Placental pericyte (primary cell): Measurements from ENCODE around the gene F5. TPM values are rescaled to one million over a fixed set of nuclear protein-coding genes. Genes with fewer than 3 reads are reported as not detected.

Source experiments
- small RNA-seq: library from RNA; depleted of rRNA; stranded (forward); fragments of <200 nt; gene quantifications from one replicate; pipeline ENCODE3, GENCODE V24; 2012; ENCODE audit warnings: low replicate concordance
- total RNA-seq: library from RNA; depleted of rRNA; stranded (reverse); fragments of >200 nt; gene quantifications from 2 replicates; pipeline ENCODE4 v1.2.3, GENCODE V29; 2012

F5 gene
- not detected in 2 replicates for total RNA-seq

DNA sequence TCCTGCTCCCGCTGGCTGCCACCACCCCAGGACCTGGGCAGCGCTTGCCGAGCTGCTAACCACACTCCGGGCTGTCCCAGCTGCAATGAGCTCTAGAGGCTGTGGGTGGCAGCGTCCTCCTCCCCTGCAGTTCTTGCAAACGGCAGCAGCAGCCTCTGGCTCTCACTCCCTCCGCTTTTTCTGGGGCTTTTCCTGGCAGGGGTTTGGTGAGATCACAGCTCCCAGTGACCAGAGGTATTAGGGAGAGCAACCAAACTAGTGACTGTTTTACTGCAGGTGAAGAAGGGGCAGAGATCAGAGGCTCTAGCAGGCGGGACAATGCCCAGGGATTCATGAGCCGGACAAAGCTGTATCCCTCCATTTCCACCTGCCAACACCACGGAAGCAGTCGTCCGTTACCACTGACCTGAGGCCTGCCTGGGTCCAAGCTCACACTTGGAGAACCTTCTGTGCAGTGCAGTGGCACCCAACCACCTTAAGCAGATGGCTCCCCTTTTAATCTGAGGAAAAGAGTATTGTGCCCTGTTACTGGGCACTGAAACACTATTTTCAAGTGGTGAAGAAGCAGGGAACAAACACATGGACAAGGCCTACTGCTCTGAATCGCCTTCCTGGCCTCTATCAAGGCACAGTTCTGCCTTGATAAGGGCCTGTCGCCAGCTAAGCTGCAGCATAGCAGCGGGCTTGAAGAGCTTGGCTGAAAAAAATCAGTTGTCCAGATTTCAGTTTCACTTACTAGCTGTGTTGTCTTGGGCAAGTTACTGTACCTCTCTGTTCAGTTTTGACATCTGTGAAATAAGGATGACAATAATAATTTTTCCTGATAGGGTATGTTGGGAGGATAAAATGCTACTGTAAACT is at the start of gene F5:
F5 (minus strand) TSS at position 87 of the 861 bp plus-strand sequence. CDS start 95 bp downstream, outside the sequence.

DNA sequence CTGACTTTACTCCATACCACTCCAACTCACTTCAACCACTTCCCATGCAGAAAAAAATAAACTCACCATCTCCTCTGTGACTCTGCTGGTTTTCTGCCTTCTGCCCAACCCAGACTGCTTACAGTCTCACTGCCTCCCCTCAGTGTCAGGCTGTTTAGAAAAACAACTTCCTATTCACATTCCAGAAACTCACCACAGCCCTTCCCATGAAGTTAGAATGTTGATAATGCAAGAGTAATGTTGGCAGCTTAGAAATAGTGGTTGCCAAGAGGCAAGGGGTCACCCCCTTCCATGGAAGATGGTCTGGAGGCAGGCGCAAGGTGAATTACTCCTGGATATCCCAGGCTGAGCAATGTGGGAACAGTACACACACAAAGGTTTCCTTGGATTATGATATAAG is 43.7 kb upstream of the F5 start, which contains the start of gene SELP:
SELP (minus strand) TSS at position 119 of the 400 bp plus-strand sequence; CDS start at position 69, 50 bp downstream.

GRCh38 chr1:169485431-169486280 is 100.6 kb downstream of the F5 start, which contains the start of gene SLC19A2:
TSS of gene SLC19A2 (minus strand) at chr1:169485944. CDS start at chr1:169485766, 178 bp downstream.

Small RNA genes lying within 50 kb of the gene (small RNA-seq; reads per million reads assigned to genes)
- gene AL021068.2, result not detected

Other genes with a start within 250 kb of the F5 start
- 28.4 and 31.6 TPM in 2 replicates for gene NME7, start 218.7 kb downstream of the F5 start, total RNA-seq
- gene BLZF1, start 218.3 kb downstream of the F5 start, total RNA-seq, result 30.2 and 38.8 TPM in 2 replicates
- under 0.01 and 0.14 TPM in 2 replicates for gene CCDC181, start 159.0 kb downstream of the F5 start, total RNA-seq
- 11.6 and 18.8 TPM in 2 replicates for gene SLC19A2, start 100.5 kb downstream of the F5 start, total RNA-seq
- gene SELP, start 43.6 kb upstream of the F5 start, total RNA-seq, result 0.22 TPM in 1 of 2 replicates, not detected in the other
- 0.14 TPM in 1 of 2 replicates, not detected in the other for gene SELL, start 125.1 kb upstream of the F5 start, total RNA-seq
- gene SELE, start 147.6 kb upstream of the F5 start, total RNA-seq, result not detected in 2 replicates
- gene METTL18, start 208.4 kb upstream of the F5 start, total RNA-seq, result 3.9 and 4.9 TPM in 2 replicates